ENCODE data around the gene SPACA5B. TPM values are rescaled to one million over a fixed set of nuclear protein-coding genes. Genes with fewer than 3 reads are reported as not detected.

Gene SPACA5B
- total and polyA plus RNA-seq, 2 donors (not counting 3 experiments of a cell fraction or from before 2014, with no cell fraction given), result not detected

- POLR2A ChIA-PET, result no interaction called here
- dilution Hi-C loops (cut with MboI; ENCODE audit: extremely low pct_ligation_motif_present, low sequenced_read_pairs), result no loop called here
Observed at GRCh38 chrX:48153769-48154168, 23.3 kb downstream of the SPACA5B start.

More at GRCh38 chrX:48153769-48154168, 23.3 kb downstream of the SPACA5B start:
- no peak overlapping the region for H2AFZ ChIP-seq (ENCODE audit: low read depth, low read length)
- no peaks in the 10 kb centered on the region for H3K36me3 ChIP-seq (ENCODE audit: control insufficient read depth in 2 of 2, extremely low read depth in 1 of 2, insufficient read depth in 2 of 2, low read length in 2 of 2)
- H3K4me3 ChIP-seq (replicated peaks in 1 of 3; ENCODE audit: insufficient read depth in 1 of 3, low read depth in 1 of 3, low read length in 3 of 3), result no peak overlapping the region
- no peaks in the 10 kb centered on the region for H4K20me1 ChIP-seq (replicated peaks; ENCODE audit: control insufficient read depth, extremely low read depth, insufficient read depth, low read length)
- H3K9ac ChIP-seq (replicated peaks; ENCODE audit: extremely low read depth, insufficient read depth, low read length), result no peak overlapping the region
- intact Hi-C loops (cut with micrococcal nuclease), result no loop called here
- no peaks in the 10 kb centered on the region for H3K79me2 ChIP-seq (ENCODE audit: control insufficient read depth, insufficient read depth, low read length)
- CTCF ChIA-PET, result no interaction called here
- H3K27me3 ChIP-seq (ENCODE audit: control insufficient read depth in 2 of 2, insufficient read depth in 2 of 2, low read length in 2 of 2), result no peaks in the 10 kb centered on the region
- FAIRE-seq (no peak), DNase-seq (ENCODE audit: low read depth, low spot score) (no peak)
- no TSS peak for BruUV-seq (replicated peaks)
- H3K9me1 ChIP-seq (replicated peaks; ENCODE audit: control insufficient read depth, extremely low read depth, insufficient read depth, low read length), result no peaks in the 10 kb centered on the region
- no peak overlapping the region for H3K4me2 ChIP-seq (ENCODE audit: insufficient read depth, low read length)
- H3K4me1 ChIP-seq (ENCODE audit: control insufficient read depth, extremely low read depth, insufficient read depth, low read length), result no peaks in the 10 kb centered on the region
- TF ChIP-seq GATA2 (IDR thresholded peaks at IDR 0.05; ENCODE audit: insufficient read depth, insufficient read length, low read depth, low read length), result no peak
- no peak for TF ChIP-seq MYC (IDR thresholded peaks at IDR 0.05; ENCODE audit: low read depth, low read length)
- TF ChIP-seq POLR2A (IDR thresholded peaks at IDR 0.05; ENCODE audit: low read depth, low read length), result no peak
- TF ChIP-seq JUN (IDR thresholded peaks at IDR 0.05; ENCODE audit: borderline replicate concordance, insufficient read depth, insufficient read length, low read depth), result no peak
- no peak for TF ChIP-seq CTCF (IDR thresholded peaks at IDR 0.05; ENCODE audit: extremely low read depth in 1 of 2, insufficient read depth in 1 of 2, low read depth in 1 of 2, low read length in 2 of 2)
- no peak for TF ChIP-seq POLR2AphosphoS5 (IDR thresholded peaks at IDR 0.05; ENCODE audit: insufficient read depth, low read depth, low read length)
- no peak for TF ChIP-seq FOS (IDR thresholded peaks at IDR 0.05; ENCODE audit: borderline replicate concordance, insufficient read depth, low read length)
- no peak for TF ChIP-seq MAX (IDR thresholded peaks at IDR 0.05; ENCODE audit: insufficient read depth, insufficient read length)
- TF ChIP-seq EZH2 (IDR thresholded peaks at IDR 0.05; ENCODE audit: borderline replicate concordance, low read depth, low read length, severe bottlenecking), result no peak
- no peak overlapping the region for H3K27ac ChIP-seq (ENCODE audit: insufficient read depth, low read depth, low read length)
- H3K9me3 ChIP-seq (replicated peaks; ENCODE audit: control insufficient read depth, insufficient read depth, low read length), result no peaks in the 10 kb centered on the region

Measured in endothelial cell of umbilical vein (primary cell).